HepG2 (cell line): ENCODE data around the gene FOXRED2. TPM values are rescaled to one million over a fixed set of nuclear protein-coding genes. Genes with fewer than 3 reads are reported as not detected.

ENCODE experiments used
- BORCS8-MEF2B ChIP-seq: sonication (generic); formaldehyde crosslinking; IDR thresholded peaks from 2 replicates; pipeline ENCODE4 v1.8.0; 2022; ENCODE audit warnings: mild to moderate bottlenecking, missing genetic modification reagents
- CBX1 ChIP-seq: IDR thresholded peaks from one replicate; pipeline ENCODE4 v1.6.1; 2016; ENCODE audit warnings: antibody characterized with exemption, low read depth
- ESRRA ChIP-seq: sonication (generic); formaldehyde crosslinking; IDR thresholded peaks from 2 replicates; pipeline ENCODE4 v1.5.1; 2020; ENCODE audit warnings: mild to moderate bottlenecking, low read depth, missing genetic modification reagents
- IKZF4 ChIP-seq: sonication (generic); formaldehyde crosslinking; IDR thresholded peaks from 2 replicates; pipeline ENCODE4 v1.5.1; 2020; ENCODE audit warnings: borderline replicate concordance, mild to moderate bottlenecking, low read depth, missing genetic modification reagents; ENCODE audit errors: not compliant biosample characterization
- KLF11 ChIP-seq: IDR thresholded peaks from 2 replicates; pipeline ENCODE4 v1.6.1; 2016; ENCODE audit warnings: missing compliant biosample characterization
- PAWR ChIP-seq: sonication (generic); formaldehyde crosslinking; IDR thresholded peaks from 2 replicates; pipeline ENCODE4 v1.4.0; 2020; ENCODE audit warnings: missing genetic modification reagents, mild to moderate bottlenecking, borderline replicate concordance
- POGZ ChIP-seq: sonication (generic); formaldehyde crosslinking; IDR thresholded peaks from 2 replicates; pipeline ENCODE4 v1.4.0; 2020; ENCODE audit warnings: mild to moderate bottlenecking, missing genetic modification reagents
- THYN1 ChIP-seq: sonication (generic); formaldehyde crosslinking; IDR thresholded peaks from 2 replicates; pipeline ENCODE4 v1.8.1; 2023; ENCODE audit warnings: low read depth, mild to moderate bottlenecking, moderate library complexity, missing genetic modification reagents, borderline replicate concordance
- ZNF280D ChIP-seq: sonication (generic); formaldehyde crosslinking; IDR thresholded peaks from 2 replicates; pipeline ENCODE4 v1.5.1; 2020; ENCODE audit warnings: mild to moderate bottlenecking, missing genetic modification reagents
- ZNF619 ChIP-seq: sonication (generic); formaldehyde crosslinking; IDR thresholded peaks from 2 replicates; pipeline ENCODE4 v1.4.0; 2020; ENCODE audit warnings: mild to moderate bottlenecking, missing genetic modification reagents
- ZNF800 ChIP-seq: sonication (generic); formaldehyde crosslinking; IDR thresholded peaks from 2 replicates; pipeline ENCODE4 v1.4.0; 2020; ENCODE audit warnings: missing genetic modification reagents
- polyA plus RNA-seq, 8 experiments: library from polyadenylated mRNA; depleted of rRNA in 3 of 8; stranded (reverse) in 7 of 8; unstranded in 1 of 8; fragments of >200 nt; fragmentation: Illumina TruSeq in 4 of 8; extraction: Trizol in 4 of 8; gene quantifications; 2 replicates each; pipeline versions ENCODE4 v1.2.1 to v1.2.3, GENCODE V29; 2011 to 2016; ENCODE audit warnings: low read depth in 4 of 8, missing spikeins in 1 of 8, mixed read lengths in 1 of 8; ENCODE audit not compliant: insufficient read depth in 1 of 8
- total RNA-seq, 5 experiments: library from RNA; depleted of rRNA; stranded (reverse); fragments of >200 nt; fragmentation: Illumina TruSeq; extraction: Trizol; gene quantifications; 2 replicates each; pipeline ENCODE4 v1.2.3, GENCODE V29; 2016; ENCODE audit warnings: low read depth in 1 of 5
- TF ChIP-seq, protein P1 (sequence below): sonication (generic); formaldehyde crosslinking; IDR thresholded peaks from one replicate; pipeline ENCODE4 v1.5.1; 2020; ENCODE audit warnings: mild to moderate bottlenecking, missing genetic modification reagents; ENCODE audit errors: not compliant biosample characterization
- TF ChIP-seq, protein P2 (sequence below): sonication (generic); formaldehyde crosslinking; IDR thresholded peaks from 2 replicates; pipeline ENCODE4 v1.4.0; 2020; ENCODE audit warnings: mild to moderate bottlenecking, missing genetic modification reagents

FOXRED2 gene
- total and polyA plus RNA-seq, 2 of the 13 experiments (the other 11 are each of a cell fraction or from before 2014, with no cell fraction given): 9.3 to 28.1 TPM

- TF ChIP-seq ZNF280D (CRISPR knock-in tag) (0 out of 2 replicates have a peak, but pooled peaks have one; percentile 10), ZNF619 (CRISPR knock-in tag) (no peak), KLF11 (CRISPR knock-in tag) (no peak), ZNF800 (0 out of 2 replicates have a peak, but pooled peaks have one; percentile 10), THYN1 (no peak), PAWR (CRISPR knock-in tag) (no peak), POGZ (CRISPR knock-in tag) (peak; percentile 55; the same call in 1 of the 2 replicates), CBX1 (no peak), IKZF4 (CRISPR knock-in tag) (no peak), BORCS8-MEF2B (peak; percentile 54; the same call in 1 of the 2 replicates), ESRRA (CRISPR knock-in tag) (no peak; the same call in 1 of the 2 replicates)
- TF ChIP-seq, protein P1, sequence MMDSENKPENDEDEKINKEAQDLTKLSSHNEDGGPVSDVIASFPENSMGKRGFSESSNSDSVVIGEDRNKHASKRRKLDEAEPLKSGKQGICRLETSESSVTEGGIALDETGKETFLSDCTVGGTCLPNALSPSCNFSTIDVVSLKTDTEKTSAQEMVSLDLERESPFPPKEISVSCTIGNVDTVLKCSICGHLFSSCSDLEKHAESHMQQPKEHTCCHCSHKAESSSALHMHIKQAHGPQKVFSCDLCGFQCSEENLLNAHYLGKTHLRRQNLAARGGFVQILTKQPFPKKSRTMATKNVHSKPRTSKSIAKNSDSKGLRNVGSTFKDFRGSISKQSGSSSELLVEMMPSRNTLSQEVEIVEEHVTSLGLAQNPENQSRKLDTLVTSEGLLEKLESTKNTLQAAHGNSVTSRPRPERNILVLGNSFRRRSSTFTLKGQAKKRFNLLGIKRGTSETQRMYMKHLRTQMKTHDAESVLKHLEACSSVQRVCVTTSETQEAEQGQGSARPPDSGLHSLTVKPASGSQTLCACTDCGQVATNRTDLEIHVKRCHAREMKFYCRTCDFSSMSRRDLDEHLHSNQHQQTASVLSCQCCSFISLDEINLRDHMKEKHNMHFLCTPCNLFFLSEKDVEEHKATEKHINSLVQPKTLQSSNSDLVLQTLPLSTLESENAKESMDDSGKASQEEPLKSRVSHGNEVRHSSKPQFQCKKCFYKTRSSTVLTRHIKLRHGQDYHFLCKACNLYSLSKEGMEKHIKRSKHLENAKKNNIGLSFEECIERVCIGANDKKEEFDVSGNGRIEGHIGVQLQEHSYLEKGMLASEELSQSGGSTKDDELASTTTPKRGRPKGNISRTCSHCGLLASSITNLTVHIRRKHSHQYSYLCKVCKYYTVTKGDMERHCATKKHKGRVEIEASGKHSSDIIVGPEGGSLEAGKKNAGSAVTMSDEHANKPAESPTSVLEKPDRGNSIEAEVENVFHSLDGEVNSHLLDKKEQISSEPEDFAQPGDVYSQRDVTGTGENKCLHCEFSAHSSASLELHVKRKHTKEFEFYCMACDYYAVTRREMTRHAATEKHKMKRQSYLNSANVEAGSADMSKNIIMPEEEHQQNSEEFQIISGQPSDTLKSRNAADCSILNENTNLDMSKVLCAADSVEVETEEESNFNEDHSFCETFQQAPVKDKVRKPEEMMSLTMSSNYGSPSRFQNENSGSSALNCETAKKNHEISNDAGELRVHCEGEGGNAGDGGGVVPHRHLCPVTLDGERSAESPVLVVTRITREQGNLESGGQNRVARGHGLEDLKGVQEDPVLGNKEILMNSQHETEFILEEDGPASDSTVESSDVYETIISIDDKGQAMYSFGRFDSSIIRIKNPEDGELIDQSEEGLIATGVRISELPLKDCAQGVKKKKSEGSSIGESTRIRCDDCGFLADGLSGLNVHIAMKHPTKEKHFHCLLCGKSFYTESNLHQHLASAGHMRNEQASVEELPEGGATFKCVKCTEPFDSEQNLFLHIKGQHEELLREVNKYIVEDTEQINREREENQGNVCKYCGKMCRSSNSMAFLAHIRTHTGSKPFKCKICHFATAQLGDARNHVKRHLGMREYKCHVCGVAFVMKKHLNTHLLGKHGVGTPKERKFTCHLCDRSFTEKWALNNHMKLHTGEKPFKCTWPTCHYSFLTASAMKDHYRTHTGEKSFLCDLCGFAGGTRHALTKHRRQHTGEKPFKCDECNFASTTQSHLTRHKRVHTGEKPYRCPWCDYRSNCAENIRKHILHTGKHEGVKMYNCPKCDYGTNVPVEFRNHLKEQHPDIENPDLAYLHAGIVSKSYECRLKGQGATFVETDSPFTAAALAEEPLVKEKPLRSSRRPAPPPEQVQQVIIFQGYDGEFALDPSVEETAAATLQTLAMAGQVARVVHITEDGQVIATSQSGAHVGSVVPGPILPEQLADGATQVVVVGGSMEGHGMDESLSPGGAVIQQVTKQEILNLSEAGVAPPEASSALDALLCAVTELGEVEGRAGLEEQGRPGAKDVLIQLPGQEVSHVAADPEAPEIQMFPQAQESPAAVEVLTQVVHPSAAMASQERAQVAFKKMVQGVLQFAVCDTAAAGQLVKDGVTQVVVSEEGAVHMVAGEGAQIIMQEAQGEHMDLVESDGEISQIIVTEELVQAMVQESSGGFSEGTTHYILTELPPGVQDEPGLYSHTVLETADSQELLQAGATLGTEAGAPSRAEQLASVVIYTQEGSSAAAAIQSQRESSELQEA (CRISPR knock-in tag): no peak
- TF ChIP-seq, protein P2, sequence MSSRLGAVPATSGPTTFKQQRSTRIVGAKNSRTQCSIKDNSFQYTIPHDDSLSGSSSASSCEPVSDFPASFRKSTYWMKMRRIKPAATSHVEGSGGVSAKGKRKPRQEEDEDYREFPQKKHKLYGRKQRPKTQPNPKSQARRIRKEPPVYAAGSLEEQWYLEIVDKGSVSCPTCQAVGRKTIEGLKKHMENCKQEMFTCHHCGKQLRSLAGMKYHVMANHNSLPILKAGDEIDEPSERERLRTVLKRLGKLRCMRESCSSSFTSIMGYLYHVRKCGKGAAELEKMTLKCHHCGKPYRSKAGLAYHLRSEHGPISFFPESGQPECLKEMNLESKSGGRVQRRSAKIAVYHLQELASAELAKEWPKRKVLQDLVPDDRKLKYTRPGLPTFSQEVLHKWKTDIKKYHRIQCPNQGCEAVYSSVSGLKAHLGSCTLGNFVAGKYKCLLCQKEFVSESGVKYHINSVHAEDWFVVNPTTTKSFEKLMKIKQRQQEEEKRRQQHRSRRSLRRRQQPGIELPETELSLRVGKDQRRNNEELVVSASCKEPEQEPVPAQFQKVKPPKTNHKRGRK (CRISPR knock-in tag): no peak
Measured at GRCh38 chr22:36481393-36482168, 25.3 kb downstream of the FOXRED2 start, which contains the start of gene TXN2 (continued).
